ENCODE results near the gene PHPT1. TPM values are rescaled to one million over a fixed set of nuclear protein-coding genes. Genes with fewer than 3 reads are reported as not detected.

The PHPT1 gene
- total RNA-seq, 1 experiment from 2014 or later: 75.5 TPM

DNA sequence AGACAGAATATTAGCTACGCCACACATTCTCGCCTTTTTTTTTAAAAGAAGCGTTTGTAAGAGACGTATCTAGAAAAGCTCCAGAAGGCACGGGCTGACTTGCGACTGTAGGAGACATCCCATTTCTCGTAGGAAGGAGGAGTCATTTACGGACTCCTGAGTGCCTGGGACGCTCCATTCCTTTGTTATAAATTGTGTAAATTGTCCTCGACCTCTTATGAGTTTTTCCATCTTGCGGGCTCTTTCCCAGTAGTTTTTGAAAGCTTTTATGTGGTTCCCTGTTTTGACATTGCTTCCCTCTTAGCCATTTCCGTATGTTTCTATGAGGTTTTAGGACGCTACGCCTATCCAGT lies 40.4 kb upstream of the PHPT1 start:
- Histone ChIP-seq H3K36me3 (replicated peaks; ENCODE audit: control insufficient read depth, insufficient read depth, low read length) (no peaks in the 10 kb centered on the region; the same call in 1 of the 2 replicates), H3K4me3 (ENCODE audit: insufficient read depth, low read depth, low read length) (peak overlapping the region; percentile 87), H3K27me3 (ENCODE audit: control insufficient read depth, insufficient read depth, low read length) (no peaks in the 10 kb centered on the region; the same call in 1 of the 2 replicates)
- DNase-seq: no peak

DNA sequence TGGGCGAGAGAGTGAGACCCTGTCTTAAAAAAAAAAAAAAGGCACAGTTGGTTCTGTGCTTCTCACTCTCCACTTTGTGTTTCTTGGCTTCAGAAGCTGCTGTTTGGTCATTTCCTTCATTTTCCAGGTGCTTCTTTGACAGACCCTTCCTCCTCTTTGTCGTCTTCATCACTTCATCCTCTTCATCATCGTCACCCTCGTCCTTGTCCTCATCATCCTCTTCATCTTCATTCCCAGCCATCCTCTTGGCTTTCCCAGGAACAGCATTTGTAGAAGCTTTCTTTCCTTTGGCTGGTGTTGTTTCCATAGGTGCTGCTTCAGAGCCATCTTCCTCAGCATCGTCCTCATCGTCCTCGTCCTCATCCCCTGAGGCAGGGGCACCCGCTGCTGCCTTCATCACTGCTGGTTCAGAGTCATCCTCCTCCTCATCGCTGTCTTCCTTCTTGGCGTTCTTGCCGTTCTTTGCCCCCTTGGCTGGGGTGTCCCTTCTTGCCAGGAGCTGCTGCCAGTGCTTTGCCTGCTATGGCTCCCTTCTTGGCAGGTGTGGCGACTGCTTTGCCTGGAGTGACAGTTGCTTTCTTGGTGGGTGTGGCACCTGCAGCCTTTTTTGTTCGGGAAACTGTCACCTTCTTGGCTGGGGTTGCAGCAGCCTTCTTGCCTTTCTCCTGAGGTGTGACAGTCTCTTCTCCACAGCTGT lies 34.3 kb upstream of the PHPT1 start:
- Histone ChIP-seq H3K4me3 (ENCODE audit: insufficient read depth, low read depth, low read length) (no peak overlapping the region), H3K36me3 (replicated peaks; ENCODE audit: control insufficient read depth, insufficient read depth, low read length) (no peaks in the 10 kb centered on the region; the same call in 1 of the 2 replicates)
- no peak for DNase-seq

GRCh38 chr9:136815422-136815782 lies 33.8 kb upstream of the PHPT1 start:
- Histone ChIP-seq H3K4me3 (ENCODE audit: insufficient read depth, low read depth, low read length) (no peak overlapping the region), H3K36me3 (replicated peaks; ENCODE audit: control insufficient read depth, insufficient read depth, low read length) (no peaks in the 10 kb centered on the region; the same call in 1 of the 2 replicates), H3K27me3 (ENCODE audit: control insufficient read depth, insufficient read depth, low read length) (no peaks in the 10 kb centered on the region)
- DNase-seq: no peak

More for the DNA sequence above, 34.3 kb upstream of the PHPT1 start:
- no peaks in the 10 kb centered on the region for H3K27me3 ChIP-seq (ENCODE audit: control insufficient read depth, insufficient read depth, low read length)

- H3K27me3 ChIP-seq (ENCODE audit: control insufficient read depth, insufficient read depth, low read length): no peaks in the 10 kb centered on the region
- H3K4me3 ChIP-seq (ENCODE audit: insufficient read depth, low read depth, low read length): peak overlapping the region; percentile 40
- DNase-seq: no peak
- peaks cover 11% of the 10 kb centered on the region for H3K36me3 ChIP-seq (replicated peaks; ENCODE audit: control insufficient read depth, insufficient read depth, low read length)
These were observed 28.0 kb upstream of the PHPT1 start for GRCh38 chr9:136820971-136821825.

GRCh38 chr9:136821826-136822544 lies 27.2 kb upstream of the PHPT1 start:
- DNase-seq: peak; percentile 94
- peak overlapping the region; percentile 40; the same call in 1 of the 2 replicates for H3K4me3 ChIP-seq (ENCODE audit: insufficient read depth, low read depth, low read length)
- no peaks in the 10 kb centered on the region for H3K27me3 ChIP-seq (ENCODE audit: control insufficient read depth, insufficient read depth, low read length)
- H3K36me3 ChIP-seq (replicated peaks; ENCODE audit: control insufficient read depth, insufficient read depth, low read length): peaks cover 11% of the 10 kb centered on the region

DNA sequence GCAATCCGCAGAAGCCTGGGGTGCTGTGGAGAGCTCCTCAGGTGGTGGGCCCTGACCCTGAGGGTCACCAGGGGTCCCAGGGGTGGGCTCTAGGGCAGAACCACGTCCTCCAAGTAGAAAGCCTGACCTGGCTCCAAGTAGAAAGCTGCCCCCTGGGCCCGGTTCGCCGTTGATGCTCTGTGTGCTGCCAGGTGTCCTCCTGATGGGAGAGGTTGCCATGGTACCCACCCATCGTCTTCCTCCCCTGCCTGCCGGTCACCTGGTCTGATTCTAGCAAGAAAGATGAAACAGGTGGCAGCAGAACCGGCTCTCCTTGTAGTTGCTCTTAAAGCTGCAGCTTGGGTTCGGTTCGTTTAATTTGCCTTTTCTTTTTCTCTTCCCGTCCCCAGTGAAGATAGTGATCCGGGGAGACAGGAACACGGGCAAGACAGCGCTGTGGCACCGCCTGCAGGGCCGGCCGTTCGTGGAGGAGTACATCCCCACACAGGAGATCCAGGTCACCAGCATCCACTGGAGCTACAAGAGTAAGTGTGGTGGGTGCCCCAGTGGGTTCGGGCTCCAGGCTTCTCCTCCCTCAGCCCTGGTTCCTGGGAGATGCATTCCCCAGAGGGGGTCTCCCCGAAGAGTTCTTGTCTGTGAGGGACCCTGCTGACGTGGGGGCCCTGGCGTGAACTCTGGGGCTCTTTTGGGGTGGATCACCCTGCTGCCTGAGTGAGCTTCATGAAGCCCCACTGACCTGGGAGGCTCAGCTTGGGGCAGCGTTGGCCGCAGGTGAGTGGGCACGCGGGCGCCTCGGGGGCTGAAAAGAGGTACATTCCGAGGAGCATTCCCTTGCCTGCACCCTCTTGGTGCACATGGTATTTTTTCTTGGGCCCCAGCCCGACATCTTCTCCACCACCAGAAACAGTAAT lies 25.8 kb upstream of the PHPT1 start:
- no peak for DNase-seq

GRCh38 chr9:136824496-136825225 lies 24.5 kb upstream of the PHPT1 start:
- no peak for DNase-seq
- peaks cover 18% of the 10 kb centered on the region for H3K36me3 ChIP-seq (replicated peaks; ENCODE audit: control insufficient read depth, insufficient read depth, low read length)
- H3K27me3 ChIP-seq (ENCODE audit: control insufficient read depth, insufficient read depth, low read length): no peaks in the 10 kb centered on the region
- H3K4me3 ChIP-seq (ENCODE audit: insufficient read depth, low read depth, low read length): no peak overlapping the region

More for the DNA sequence above, 25.8 kb upstream of the PHPT1 start:
- Histone ChIP-seq H3K4me3 (ENCODE audit: insufficient read depth, low read depth, low read length) (no peak overlapping the region), H3K36me3 (replicated peaks; ENCODE audit: control insufficient read depth, insufficient read depth, low read length) (peaks cover 12% of the 10 kb centered on the region), H3K27me3 (ENCODE audit: control insufficient read depth, insufficient read depth, low read length) (no peaks in the 10 kb centered on the region)

DNA sequence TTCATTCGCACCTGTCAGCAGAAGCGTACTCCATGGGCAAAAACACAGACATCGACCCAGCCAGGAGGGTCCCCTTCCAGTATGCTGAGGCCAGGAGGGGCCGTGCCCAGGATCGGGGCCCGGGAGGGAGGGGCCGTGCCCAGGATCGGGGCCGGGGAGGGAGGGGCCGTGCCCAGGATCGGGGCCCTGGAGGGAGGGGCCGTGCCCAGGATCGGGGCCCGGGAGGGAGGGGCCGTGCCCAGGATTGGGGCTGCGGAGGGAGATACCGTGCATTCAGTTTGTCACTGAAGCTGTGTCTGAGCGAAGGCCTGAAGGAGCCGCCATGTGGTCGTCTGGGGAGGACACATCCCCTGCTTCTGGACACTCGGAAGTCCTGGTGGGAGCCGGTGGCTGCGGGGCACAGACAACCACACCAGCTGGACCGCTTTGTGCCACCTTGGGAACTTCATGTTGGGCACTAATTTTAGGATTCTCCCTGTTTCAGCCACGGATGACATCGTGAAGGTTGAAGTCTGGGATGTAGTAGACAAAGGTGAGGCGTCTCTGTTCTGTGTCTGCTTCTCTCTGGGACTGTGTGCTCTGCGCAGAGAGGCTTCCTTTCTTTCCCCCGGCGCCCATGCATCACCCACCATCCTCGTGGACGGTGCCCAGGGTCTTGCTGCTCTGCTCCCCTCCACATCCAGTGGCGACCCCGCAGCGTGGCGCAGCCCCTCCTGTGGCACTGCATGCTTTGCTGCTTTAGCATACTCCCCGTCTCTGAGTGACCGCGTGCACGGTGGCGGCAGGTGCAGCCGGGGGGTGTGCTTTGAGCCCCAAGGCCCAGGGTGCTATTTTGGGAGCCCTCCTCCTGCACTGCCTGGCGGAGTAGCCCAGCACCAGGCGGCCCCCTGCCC lies 23.7 kb upstream of the PHPT1 start:
- no peaks in the 10 kb centered on the region for H3K27me3 ChIP-seq (ENCODE audit: control insufficient read depth, insufficient read depth, low read length)
- DNase-seq: no peak
- no peak overlapping the region for H3K4me3 ChIP-seq (ENCODE audit: insufficient read depth, low read depth, low read length)
- H3K36me3 ChIP-seq (replicated peaks; ENCODE audit: control insufficient read depth, insufficient read depth, low read length): peaks cover 26% of the 10 kb centered on the region

- Histone ChIP-seq H3K4me3 (ENCODE audit: insufficient read depth, low read depth, low read length) (no peak overlapping the region), H3K27me3 (ENCODE audit: control insufficient read depth, insufficient read depth, low read length) (no peaks in the 10 kb centered on the region), H3K36me3 (replicated peaks; ENCODE audit: control insufficient read depth, insufficient read depth, low read length) (peaks cover 30% of the 10 kb centered on the region)
- DNase-seq: no peak
These were observed 23.0 kb upstream of the PHPT1 start for GRCh38 chr9:136826188-136826541.

GRCh38 chr9:136826703-136827582 lies 22.3 kb upstream of the PHPT1 start:
- Histone ChIP-seq H3K4me3 (ENCODE audit: insufficient read depth, low read depth, low read length) (no peak overlapping the region), H3K36me3 (replicated peaks; ENCODE audit: control insufficient read depth, insufficient read depth, low read length) (peaks cover 30% of the 10 kb centered on the region), H3K27me3 (ENCODE audit: control insufficient read depth, insufficient read depth, low read length) (no peaks in the 10 kb centered on the region)
- DNase-seq: no peak

- Histone ChIP-seq H3K27me3 (ENCODE audit: control insufficient read depth, insufficient read depth, low read length) (no peaks in the 10 kb centered on the region), H3K36me3 (replicated peaks; ENCODE audit: control insufficient read depth, insufficient read depth, low read length) (peaks cover 35% of the 10 kb centered on the region), H3K4me3 (ENCODE audit: insufficient read depth, low read depth, low read length) (no peak overlapping the region)
- no peak for DNase-seq
These were observed 21.3 kb upstream of the PHPT1 start for GRCh38 chr9:136827794-136828473.

Data from H7 (cell line).